ENCODE data around the gene SLC14A1.

Gene SLC14A1

GRCh38 chr18:45723567-45724355, at the start of gene SLC14A1:
TSS of gene SLC14A1 (plus strand) at chr18:45724181. CDS start at chr18:45730321, 6,140 bp downstream.
- no peak for DNase-seq (ENCODE audit: low read depth)

GRCh38 chr18:45677276-45677807, 46.6 kb upstream of the SLC14A1 start:
- no peak for DNase-seq (ENCODE audit: low read depth)

- no peak for DNase-seq (ENCODE audit: low read depth)
Measured at GRCh38 chr18:45678441-45678840, 45.5 kb upstream of the SLC14A1 start.

- no peak for DNase-seq (ENCODE audit: low read depth)
Measured at GRCh38 chr18:45678850-45679249, 45.1 kb upstream of the SLC14A1 start.

GRCh38 chr18:45680066-45680690, 43.8 kb upstream of the SLC14A1 start:
- DNase-seq (ENCODE audit: low read depth): no peak

GRCh38 chr18:45682181-45682580, 41.8 kb upstream of the SLC14A1 start:
- no peak for DNase-seq (ENCODE audit: low read depth)

- no peak for DNase-seq (ENCODE audit: low read depth)
Measured at GRCh38 chr18:45684341-45685115, 39.5 kb upstream of the SLC14A1 start.

- no peak for DNase-seq (ENCODE audit: low read depth)
Measured at GRCh38 chr18:45686891-45687611, 36.9 kb upstream of the SLC14A1 start.

GRCh38 chr18:45687621-45688020, 36.4 kb upstream of the SLC14A1 start:
- DNase-seq (ENCODE audit: low read depth): no peak

GRCh38 chr18:45688113-45688512, 35.9 kb upstream of the SLC14A1 start:
- no peak for DNase-seq (ENCODE audit: low read depth)

- DNase-seq (ENCODE audit: low read depth): no peak
Measured at GRCh38 chr18:45688833-45689232, 35.1 kb upstream of the SLC14A1 start.

GRCh38 chr18:45689396-45689795, 34.6 kb upstream of the SLC14A1 start:
- no peak for DNase-seq (ENCODE audit: low read depth)

GRCh38 chr18:45690975-45691815, 32.8 kb upstream of the SLC14A1 start:
- peak; percentile 56 for DNase-seq (ENCODE audit: low read depth)

GRCh38 chr18:45691816-45692179, 32.2 kb upstream of the SLC14A1 start:
- DNase-seq (ENCODE audit: low read depth): no peak

GRCh38 chr18:45702708-45703265, 21.2 kb upstream of the SLC14A1 start:
- DNase-seq (ENCODE audit: low read depth): no peak

- no peak for DNase-seq (ENCODE audit: low read depth)
Measured at GRCh38 chr18:45708831-45709230, 15.2 kb upstream of the SLC14A1 start.

- DNase-seq (ENCODE audit: low read depth): no peak
Measured at GRCh38 chr18:45712061-45712460, 11.9 kb upstream of the SLC14A1 start.

GRCh38 chr18:45713239-45713638, 10.7 kb upstream of the SLC14A1 start:
- no peak for DNase-seq (ENCODE audit: low read depth)

GRCh38 chr18:45715212-45715780, 8.7 kb upstream of the SLC14A1 start:
- no peak for DNase-seq (ENCODE audit: low read depth)

- no peak for DNase-seq (ENCODE audit: low read depth)
Measured at GRCh38 chr18:45719106-45719505, 4.9 kb upstream of the SLC14A1 start.

Measured in HS-27A (cell line).